HG03342 (cell line): ENCODE measurements around the gene PTPRN2.
"Not testable (repeated sequence)": the region's sequence is repeated elsewhere in the genome, so short reads cannot be mapped to it uniquely, and the experiment has no call there.

Experiments used
- ATAC-seq: cut with Tn5 transposase; IDR thresholded peaks from one replicate; pipeline ENCODE4 v1.9.1; 2021; ENCODE audit warnings: mild to moderate bottlenecking, moderate library complexity; ENCODE audit not compliant: unreplicated experiment

The PTPRN2 gene

DNA sequence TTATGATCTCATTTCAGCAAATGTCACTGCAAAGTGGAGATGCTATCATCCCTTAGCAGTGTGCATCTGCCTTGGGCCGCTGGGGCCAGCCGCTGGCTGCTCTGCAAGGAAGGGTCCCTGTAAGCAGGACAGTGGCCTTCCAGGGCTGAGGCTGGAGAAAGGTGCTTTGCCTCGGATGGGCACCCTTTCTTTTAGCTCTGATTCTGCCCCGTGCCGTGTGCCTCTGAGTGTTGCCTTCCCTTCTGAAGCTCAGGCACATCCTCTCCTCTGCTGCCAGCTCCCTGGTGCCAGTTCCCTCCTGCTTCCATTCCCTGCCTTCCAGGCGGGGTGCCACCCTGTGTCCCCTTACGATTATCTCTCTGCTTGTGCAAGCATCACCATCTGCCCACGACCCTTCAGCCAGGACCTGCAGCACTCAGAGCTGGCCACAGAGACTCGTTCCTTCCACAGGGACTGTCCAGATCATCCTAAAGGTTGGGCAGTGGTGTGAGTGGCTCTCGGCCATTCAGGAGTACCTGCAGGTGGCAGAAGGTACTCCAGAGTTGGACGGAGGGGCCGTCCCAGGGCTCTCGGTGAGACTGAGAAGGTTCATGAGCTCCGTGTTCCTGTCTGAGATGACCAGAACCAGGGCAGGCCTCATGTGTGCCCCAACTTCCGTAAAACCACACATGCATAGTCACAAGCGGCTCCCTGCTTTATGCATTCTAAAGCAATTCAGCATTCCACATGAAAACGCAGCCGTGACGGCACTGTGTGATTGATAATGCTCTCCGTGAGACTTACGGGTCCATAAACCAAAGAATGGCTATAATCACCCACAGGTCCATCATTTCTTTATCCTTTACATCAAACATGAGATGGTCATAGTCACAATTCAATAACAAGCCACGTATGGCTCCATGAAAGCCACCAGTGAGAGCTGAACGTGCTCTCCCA lies 879.4 kb downstream of the PTPRN2 start:
- ATAC-seq = no peak

DNA sequence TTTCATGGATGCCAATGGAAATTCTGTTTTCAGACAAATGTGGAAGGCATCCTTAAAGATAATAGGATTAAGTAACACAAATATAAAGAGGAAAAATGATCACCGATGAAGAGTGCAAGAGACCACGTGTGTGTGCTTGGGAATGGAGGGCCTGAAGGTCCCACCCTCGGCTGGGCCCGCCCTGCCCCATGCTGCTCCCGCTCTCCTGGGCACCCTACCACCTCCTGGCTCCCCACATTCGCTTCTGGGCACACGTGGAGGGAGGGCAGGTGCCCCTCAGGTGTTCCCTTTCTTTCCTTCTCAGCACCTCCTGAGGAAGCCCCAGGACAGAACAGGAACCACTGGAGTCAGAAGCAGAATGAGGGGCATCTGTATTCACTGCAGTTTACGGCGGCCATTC lies 883.3 kb downstream of the PTPRN2 start:
- ATAC-seq = no peak

DNA sequence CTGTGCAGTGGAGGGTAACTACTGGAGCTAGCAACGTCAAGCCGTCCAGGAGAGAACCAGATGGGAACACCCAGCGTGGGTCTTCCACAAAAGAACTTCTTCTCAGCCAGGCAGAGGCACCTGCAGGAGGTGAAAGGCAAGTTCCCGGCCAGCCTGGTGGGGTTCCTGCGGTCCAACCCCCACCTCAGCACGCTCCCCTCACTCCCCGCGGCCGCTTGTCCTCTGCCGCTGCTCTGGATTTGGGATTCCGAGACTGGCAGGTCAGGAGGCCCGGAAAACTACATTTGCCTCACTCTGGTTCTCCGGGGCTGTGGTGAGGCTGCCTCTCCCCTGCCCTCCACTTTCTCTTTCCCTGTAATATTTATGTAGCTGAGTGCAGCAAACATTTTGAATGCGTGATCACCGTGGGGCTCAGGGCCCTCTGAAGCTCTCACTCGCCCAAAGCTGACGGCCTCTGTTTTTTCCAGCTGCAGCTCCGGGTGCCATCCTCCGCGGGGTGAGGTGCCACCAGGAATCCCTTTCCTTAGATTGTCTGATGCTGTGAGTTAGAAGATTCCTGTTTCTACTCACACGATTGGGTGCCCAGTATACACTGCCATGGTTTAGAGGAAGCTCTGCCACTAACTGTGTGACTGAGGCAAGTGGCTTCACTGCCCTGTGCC lies 884.0 kb downstream of the PTPRN2 start:
- ATAC-seq = no peak

DNA sequence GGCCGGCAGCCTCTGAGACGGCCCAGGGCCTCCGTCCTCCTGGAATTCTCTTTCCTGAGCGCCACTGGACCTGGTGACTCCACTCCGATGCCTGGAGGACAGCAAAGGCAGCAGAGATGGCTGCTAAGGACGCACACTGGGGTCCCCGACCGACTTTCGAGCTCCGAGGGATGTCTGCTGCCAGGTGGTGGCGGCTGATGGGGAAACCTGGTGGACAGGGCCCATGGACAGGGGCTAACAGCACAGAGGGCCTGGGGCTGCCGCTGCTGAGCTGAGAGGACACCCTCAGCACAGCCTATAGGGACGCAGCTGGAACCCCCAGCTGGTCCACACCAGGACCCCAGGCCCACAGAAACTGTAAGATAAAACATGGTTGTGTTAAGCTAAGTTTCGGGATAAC lies 884.5 kb downstream of the PTPRN2 start:
- no peak for ATAC-seq

DNA sequence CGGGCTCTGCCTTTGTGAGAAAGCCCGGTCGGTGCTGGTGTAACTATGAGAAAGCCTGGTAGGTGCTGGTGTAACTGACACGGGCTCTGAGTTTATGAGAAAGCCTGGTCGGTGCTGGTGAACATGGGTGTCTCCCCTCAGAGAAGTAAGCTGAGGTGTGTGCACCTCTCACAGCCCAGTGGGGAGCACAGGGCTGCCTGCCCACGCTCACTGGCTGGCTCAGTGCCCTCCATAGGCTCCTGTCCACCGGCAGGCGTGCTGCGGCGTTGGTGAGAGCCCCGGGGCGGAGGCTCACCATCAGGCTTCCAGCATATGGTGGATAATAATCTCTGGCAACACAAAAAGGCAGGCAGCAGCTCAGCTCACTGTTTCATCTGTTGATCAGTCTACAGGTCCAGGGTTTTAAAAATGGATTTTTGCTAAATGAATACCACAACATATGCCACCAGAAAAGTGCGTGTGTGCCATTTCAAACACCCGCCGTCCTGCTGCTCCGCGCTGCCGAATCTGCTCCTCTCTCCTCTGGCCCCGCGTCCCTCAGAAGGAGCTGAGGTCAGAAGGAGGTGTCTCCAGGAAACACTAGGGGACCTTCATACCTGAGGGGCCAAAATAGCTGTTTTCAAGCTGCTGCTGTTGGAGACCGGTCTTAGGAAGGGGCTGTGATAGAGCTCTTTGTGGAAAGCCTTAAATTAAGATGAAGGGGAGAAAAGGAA lies 885.2 kb downstream of the PTPRN2 start:
- no peak for ATAC-seq

DNA sequence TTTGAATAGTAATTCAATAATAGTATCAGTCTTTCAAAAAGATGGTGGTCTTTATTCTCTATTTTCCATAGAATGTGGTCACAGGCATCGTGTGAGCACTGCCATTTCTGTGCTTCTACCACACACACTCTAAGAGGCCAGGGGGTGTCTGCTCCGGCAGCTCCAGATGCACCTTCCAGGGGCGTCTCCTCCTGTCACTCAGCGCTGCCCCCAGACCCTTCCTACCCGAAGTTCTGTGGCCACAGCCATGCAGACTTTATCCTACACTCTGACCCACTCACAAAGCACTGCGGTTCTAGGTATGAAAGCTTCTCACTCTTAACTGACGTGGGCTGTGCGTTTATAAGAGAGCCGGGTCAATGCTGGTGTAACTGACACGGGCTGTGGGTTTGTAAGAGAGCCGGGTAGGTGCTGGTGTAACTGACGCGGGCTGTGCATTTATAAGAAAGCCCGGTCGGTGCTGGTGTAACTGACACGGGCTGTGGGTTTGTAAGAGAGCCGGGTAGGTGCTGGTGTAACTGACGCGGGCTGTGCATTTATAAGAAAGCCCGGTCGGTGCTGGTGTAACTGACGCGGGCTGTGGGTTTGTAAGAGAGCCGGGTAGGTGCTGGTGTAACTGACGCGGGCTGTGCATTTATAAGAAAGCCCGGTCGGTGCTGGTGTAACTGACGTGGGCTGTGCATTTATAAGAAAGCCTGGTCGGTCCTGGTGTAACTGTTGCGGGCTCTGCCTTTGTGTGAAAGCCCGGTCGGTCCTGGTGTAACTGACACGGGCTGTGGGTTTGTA lies 886.0 kb downstream of the PTPRN2 start:
- ATAC-seq = not testable (repeated sequence)

DNA sequence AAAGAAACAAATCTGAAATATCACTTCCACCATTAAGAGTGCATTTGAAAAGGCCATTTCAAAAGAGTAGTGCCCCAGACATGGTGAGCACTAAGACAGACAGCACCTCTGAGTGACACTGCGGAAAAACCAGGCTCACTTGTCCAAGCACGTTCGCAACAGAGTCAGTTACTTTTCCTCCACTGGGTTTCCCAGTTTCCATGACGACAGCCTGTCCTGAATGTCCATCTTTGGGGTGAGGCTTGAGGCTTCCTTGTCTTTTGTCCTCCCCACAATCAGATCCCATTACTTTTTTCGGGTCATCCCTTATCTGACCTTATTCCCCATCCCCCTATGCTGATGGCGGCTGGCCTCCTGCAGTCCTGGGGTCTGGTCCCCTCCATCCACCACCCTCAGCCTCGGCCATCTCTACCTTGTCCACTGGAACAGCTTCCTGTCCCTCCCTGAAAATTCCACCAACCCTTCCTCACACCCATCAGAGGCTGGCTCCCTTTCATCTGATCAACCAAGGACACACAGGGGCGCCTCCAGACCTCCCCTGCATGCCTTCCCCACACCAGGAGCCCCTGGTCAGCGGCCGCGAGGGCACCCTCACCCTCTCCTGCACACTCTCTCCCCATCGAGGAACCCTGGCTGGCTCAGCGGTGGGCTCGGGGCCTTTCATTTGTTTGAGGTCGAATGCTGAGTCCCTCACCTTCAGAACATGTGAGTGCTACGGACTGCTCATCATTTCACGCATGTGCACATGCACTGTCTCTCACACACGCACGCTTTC lies 887.2 kb downstream of the PTPRN2 start:
- no peak for ATAC-seq

DNA sequence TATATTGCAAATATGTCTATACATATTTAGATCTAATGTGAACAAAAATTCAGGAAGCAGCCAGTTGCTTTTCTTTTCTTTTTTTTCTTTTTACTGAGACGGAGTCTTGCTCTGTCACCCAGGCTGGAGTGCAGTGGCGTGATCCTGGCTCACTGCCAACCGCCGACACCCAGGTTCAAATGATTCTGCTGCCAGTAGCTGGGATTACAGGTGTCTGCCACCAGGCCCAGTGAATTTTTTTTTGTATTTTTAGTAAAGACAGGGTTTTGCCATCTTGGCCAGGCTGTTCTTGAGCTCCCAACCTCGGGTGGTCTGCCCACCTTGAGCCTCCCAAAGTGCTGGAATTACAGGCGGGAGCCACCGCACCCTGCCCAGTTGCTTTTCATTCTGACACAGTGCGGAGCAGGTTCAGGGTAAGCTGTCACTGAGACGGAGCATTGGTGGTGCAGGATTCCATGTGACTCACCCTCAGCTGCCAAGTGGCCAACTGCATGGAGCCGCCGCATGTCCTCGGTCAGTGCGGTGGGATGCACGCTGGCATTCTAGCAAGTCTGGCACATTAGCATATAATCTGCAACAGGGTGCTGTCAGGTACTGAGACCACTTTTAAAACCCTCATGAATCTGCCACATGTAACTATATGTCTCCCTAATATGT lies 888.1 kb downstream of the PTPRN2 start:
- ATAC-seq = no peak

DNA sequence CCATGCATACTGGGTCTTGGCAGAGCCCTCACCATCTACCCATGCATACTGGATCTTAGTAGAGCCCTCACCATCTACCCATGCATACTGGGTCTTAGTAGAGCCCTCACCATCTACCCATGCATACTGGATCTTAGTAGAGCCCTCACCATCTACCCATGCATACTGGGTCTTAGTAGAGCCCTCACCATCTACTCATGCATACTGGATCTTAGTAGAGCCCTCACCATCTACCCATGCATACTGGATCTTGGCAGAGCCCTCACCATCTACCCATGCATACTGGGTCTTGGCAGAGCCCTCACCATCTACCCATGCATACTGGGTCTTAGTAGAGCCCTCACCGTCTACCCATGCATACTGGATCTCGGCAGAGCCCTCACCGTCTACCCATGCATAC lies 890.3 kb downstream of the PTPRN2 start:
- ATAC-seq = not testable (repeated sequence)

DNA sequence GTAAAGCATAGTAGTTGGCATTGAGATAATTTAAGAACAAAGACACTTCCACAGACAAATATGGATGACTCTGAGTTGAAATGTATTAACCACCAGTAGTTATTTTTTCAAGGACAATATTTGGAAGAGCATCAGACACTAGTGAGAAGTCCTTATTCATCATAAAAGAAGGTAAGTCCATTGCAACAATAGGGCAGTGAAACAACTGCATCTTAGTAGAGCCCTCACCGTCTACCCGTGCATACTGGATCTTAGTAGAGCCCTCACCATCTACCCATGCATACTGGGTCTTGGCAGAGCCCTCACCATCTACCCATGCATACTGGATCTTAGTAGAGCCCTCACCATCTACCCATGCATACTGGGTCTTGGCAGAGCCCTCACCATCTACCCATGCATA lies 892.0 kb downstream of the PTPRN2 start:
- ATAC-seq = not testable (repeated sequence)

DNA sequence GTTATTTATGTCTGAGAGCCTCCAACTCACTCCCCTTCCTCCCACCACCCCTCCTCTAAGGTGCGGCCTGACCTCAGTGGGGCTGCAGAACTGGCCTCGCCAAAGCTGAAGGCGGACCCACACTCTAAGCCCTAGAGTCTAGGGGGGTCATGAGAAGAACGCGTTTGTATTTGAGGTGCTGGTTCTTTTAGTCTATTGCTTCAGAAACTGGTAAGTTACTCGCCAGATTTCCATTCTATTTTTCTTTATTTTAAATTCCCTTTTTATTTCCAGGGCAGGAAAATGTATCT lies 893.3 kb downstream of the PTPRN2 start:
- no peak for ATAC-seq

DNA sequence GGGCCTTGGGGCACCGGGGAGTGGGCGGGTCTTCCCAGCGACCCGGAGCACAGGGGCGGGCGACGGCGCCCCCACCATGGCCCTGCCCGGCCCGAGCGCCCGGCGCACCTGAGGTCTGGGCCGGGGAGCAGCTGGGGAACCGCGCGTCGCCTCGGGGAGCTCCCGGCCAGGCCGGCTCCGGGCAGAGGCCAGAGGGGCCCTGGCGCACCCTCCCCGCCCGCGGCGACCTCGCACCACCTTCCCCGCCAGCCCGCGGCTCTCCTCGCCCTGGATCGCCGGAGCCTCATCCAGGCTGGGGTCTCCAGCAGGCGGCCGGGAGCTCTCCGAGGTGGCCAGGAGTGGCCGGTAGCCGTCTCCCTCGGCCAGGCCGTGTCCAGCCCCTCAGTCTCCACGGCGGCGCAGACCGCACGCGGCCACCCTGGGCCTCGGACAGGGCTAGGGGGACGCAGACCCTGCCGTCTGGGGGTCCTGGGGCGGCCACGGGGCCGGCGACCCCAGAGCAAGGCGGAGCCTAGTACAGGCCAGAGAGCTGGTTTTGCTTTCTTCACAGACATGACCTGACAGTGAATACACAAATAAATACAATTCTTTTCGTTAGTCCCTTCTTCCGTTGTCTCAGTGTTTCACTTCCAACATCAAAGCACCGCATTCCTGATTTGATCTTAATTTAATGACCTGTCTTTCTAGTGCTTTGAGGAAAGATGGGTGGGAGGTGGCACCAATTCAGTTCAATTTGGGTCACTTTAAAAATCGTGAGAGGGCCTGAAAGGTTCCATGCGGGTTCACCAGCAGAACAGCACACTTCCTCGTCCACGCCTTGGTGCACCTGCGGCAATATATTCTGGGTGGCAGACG lies 893.9 kb downstream of the PTPRN2 start:
- ATAC-seq = no peak

DNA sequence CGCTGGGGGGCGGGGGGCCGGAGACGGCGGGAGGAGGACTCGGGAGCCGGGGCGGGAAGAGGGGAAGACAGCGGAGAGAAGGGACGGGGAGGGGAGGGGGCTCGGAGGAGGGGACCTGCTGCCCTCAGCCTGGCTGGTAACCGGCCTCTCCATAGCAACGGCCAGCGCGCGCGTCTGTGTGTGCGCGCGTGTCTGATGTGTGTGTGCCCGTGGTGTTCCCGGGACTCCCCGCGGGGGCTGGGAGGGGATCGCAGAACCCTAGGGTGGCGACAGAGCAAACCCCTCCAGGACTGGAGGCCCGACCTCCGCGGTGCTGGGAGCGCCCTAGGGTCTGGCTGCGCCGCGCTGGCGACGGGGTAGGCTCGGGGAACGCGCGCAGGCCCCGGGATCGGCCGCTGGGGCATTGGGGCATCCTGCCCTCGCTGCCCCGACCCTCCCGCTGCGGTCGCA lies 894.5 kb downstream of the PTPRN2 start:
- no peak for ATAC-seq

DNA sequence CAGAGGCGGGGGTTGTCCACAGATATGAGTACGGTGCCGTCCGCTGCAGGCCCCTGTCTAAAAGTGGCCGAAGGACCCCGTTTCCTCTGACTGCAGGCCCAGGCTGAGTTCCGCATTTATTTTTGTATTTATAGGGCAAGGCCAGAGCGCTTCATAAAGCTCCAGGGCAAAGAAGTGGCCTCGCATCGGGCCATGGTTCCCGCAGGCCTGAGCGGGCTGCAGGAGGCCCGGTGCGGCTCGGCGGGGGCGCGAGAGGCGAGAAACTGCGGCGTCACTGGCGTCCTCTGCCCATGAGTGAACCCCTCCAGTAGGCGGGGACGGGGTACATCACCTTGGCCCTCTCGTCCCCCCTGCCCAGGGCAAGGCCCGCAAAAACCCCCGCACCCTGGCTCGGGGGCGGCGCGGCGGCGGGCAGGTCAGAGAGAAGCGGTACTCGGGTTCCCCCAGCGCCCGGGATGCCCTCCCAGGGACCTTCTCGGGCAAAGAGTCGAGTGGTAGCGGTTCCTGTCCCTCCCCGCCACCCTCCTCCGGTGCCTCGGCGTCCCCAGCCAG lies 895.1 kb downstream of the PTPRN2 start:
- ATAC-seq = no peak

DNA sequence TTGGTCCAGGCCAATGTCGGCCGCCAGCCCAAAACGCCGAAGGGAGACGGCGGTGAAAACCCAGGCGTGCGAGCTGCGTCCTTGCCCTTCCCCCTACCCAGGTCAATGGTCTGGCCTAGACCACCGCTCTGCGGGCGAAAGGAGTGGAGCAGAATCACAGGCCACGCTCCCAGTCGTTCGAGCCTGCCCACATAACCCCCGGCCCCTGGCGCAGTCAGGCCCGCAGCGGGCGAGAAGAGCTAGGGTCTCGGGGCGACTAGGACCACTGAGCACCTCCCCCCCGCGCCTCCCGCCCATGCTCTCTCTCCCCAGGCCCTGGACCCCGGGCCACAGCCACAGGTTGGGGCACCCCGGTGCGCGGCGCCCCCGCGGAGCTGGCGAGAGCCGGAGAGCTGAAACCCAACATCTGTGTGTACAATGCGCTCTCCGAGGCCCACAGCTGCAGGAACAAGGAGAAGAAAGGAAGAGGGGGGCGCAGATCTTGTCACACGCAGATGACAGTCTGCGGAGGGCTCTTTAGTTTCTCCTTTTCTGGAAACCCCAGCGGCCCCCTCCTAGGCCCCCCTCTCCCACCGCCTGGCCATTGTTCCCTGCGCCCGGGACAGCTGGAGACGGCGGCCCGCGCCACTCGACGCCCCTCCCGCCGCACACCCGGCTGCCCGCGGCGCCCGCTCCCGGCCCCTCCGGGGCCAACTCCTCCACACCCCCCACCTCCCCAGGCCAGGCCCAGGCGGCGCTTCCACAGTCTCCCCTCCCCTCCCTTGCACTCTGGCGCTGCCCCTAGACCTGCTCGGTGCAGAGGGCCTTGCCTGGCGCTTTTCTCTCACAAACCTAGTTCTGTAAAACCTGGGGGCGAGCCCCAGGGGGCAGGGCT lies 895.8 kb downstream of the PTPRN2 start:
- no peak for ATAC-seq

DNA sequence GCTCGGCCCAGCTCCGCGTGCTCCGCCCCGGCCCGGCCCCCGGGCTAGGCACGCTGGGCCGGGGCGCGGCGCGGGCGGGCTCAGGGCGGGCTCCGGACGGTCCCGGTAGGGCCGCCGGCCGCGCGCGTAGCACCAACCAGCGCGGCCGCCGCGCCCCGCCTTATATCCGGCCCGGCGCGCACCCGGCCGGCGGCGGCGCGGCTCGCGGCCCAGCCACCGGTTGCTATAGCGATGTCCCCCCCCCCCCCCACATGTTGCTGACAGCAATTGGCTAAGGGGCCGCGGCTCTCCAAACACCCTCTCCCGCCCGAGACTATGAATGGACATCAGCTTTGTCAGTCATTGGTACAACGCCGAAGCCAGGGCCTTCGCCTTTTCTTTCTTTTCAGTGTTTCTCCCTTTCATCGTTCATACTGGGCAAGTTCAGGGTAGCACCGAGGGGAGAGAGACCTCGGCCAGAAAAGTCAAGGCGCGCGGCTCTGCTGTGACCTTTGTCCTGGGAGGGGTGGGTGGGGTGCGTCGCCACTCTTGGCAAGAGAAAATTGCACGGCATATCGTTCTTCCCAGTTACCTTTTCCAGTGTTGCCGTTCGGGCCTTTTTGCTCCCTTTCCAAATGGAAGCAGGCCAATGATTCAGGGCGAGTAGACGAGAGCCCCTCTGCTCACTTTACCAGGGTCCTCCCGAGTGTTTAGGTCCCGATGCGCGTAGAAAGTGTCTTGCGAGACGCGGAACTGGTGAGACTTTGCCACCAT lies 896.6 kb downstream of the PTPRN2 start:
- no peak for ATAC-seq
